ENCODE results near the gene PSMD6. TPM values are rescaled to one million over a fixed set of nuclear protein-coding genes. Genes with fewer than 3 reads are reported as not detected.

PSMD6 gene
- total and polyA plus RNA-seq, 4 donors = 47.5 to 52.9 (median 52.4) TPM

DNA sequence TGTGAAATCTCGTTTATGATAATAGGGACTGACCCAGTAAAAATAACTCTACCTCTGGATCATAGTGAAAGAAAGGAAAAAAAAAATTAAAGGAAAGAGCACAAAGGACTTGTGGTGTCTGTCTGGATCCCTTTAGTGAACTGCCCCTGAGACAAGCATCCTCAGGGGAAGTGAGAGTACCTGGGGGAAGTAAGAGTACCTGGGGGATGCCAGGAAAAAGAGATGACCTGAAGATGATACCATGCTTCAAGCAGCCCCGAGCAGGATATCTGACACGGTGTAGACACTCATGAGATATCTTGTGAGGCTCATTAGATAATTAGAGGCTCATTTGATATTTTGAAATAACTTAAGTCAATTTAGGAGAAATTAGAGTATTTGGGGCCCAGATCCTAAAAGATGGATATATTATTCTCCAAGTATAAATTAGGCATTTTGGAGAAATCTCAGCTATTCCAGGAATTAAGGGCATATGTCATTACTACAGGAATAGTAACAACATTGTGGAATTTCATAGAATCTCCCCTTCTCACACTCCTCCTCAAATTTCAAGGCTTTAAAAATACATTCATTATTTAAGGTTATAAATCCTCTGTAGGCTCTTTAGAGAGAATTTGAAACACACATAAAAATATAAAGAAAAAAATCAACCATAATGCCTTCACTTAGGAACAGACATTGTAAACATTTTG, 36.3 kb upstream of the PSMD6 start:
- H3K4me1 ChIP-seq (ENCODE audit: control insufficient read depth in 1 of 2, insufficient read depth in 2 of 2, low read length in 2 of 2) = peaks cover 0 to 3% of the 10 kb centered on the region in 2 donors
- intact Hi-C loops (cut with DNase I) = no loop called here
- 77 to 85% methylated on average over 3 of the region's 3 CpGs for WGBS, 2 donors
- no peaks in the 10 kb centered on the region for H3K27me3 ChIP-seq (ENCODE audit: control insufficient read depth in 1 of 2, insufficient read depth in 2 of 2, low read length in 1 of 2)
- H3K9me3 ChIP-seq (ENCODE audit: control insufficient read depth, low read length) = peaks cover 3% of the 10 kb centered on the region
- no peak overlapping the region for H3K27ac ChIP-seq (ENCODE audit: low read depth in 1 of 2, low read length in 2 of 2)
- DNase-seq (no peak), ATAC-seq (ENCODE audit: low FRiP score) (no peak)
- no peaks in the 10 kb centered on the region for H3K36me3 ChIP-seq (ENCODE audit: control insufficient read depth in 1 of 2, insufficient read depth in 2 of 2, low read length in 1 of 2)
- H3K4me3 ChIP-seq (ENCODE audit: low read length in 2 of 2) = no peak overlapping the region

- ATAC-seq (ENCODE audit: low FRiP score) = no peak
- 3 to 11% methylated on average over 4 of the region's 4 CpGs for WGBS, 2 donors
- no peak for DNase-seq
- Histone ChIP-seq H3K27ac (ENCODE audit: low read depth in 1 of 2, low read length in 2 of 2) (no peak overlapping the region), H3K9me3 (ENCODE audit: control insufficient read depth, low read length) (peaks cover 3% of the 10 kb centered on the region), H3K4me1 (ENCODE audit: control insufficient read depth in 1 of 2, insufficient read depth in 2 of 2, low read length in 2 of 2) (peaks cover 0 to 3% of the 10 kb centered on the region in 2 donors), H3K36me3 (ENCODE audit: control insufficient read depth in 1 of 2, insufficient read depth in 2 of 2, low read length in 1 of 2) (no peaks in the 10 kb centered on the region), H3K27me3 (ENCODE audit: control insufficient read depth in 1 of 2, insufficient read depth in 2 of 2, low read length in 1 of 2) (no peaks in the 10 kb centered on the region), H3K4me3 (ENCODE audit: low read length in 2 of 2) (no peak overlapping the region)
- intact Hi-C loops (cut with DNase I) = no loop called here
Observed at GRCh38 chr3:64058566-64058965, 35.3 kb upstream of the PSMD6 start.

- Histone ChIP-seq H3K9me3 (ENCODE audit: control insufficient read depth, low read length) (peaks cover 3% of the 10 kb centered on the region), H3K27me3 (ENCODE audit: control insufficient read depth in 1 of 2, insufficient read depth in 2 of 2, low read length in 1 of 2) (no peaks in the 10 kb centered on the region), H3K36me3 (ENCODE audit: control insufficient read depth in 1 of 2, insufficient read depth in 2 of 2, low read length in 1 of 2) (no peaks in the 10 kb centered on the region), H3K27ac (ENCODE audit: low read depth in 1 of 2, low read length in 2 of 2) (no peak overlapping the region), H3K4me3 (ENCODE audit: low read length in 2 of 2) (no peak overlapping the region), H3K4me1 (ENCODE audit: control insufficient read depth in 1 of 2, insufficient read depth in 2 of 2, low read length in 2 of 2) (peaks cover 0 to 3% of the 10 kb centered on the region in 2 donors)
- 98% methylated on average over 4 of the region's 4 CpGs for WGBS, 2 donors
- ATAC-seq (ENCODE audit: low FRiP score) (no peak), DNase-seq (no peak)
- intact Hi-C loops (cut with DNase I) = no loop called here
Observed at GRCh38 chr3:64057231-64057630, 33.9 kb upstream of the PSMD6 start.

- Histone ChIP-seq H3K27me3 (ENCODE audit: control insufficient read depth in 1 of 2, insufficient read depth in 2 of 2, low read length in 1 of 2) (no peaks in the 10 kb centered on the region), H3K4me3 (ENCODE audit: low read length in 2 of 2) (no peak overlapping the region), H3K36me3 (ENCODE audit: control insufficient read depth in 1 of 2, insufficient read depth in 2 of 2, low read length in 1 of 2) (no peaks in the 10 kb centered on the region), H3K27ac (ENCODE audit: low read depth in 1 of 2, low read length in 2 of 2) (no peak overlapping the region), H3K9me3 (ENCODE audit: control insufficient read depth, low read length) (peaks cover 3% of the 10 kb centered on the region), H3K4me1 (ENCODE audit: control insufficient read depth in 1 of 2, insufficient read depth in 2 of 2, low read length in 2 of 2) (peaks cover 0 to 3% of the 10 kb centered on the region in 2 donors)
- no peak for ATAC-seq (ENCODE audit: low FRiP score)
- no peak for DNase-seq
- intact Hi-C loops (cut with DNase I) = no loop called here
- 81 to 83% methylated on average over 3 of the region's 3 CpGs for WGBS, 2 donors
Observed at GRCh38 chr3:64056606-64057180, 33.4 kb upstream of the PSMD6 start.

- Histone ChIP-seq H3K4me3 (ENCODE audit: low read length in 2 of 2) (no peak overlapping the region), H3K27ac (ENCODE audit: low read depth in 1 of 2, low read length in 2 of 2) (no peak overlapping the region), H3K4me1 (ENCODE audit: control insufficient read depth in 1 of 2, insufficient read depth in 2 of 2, low read length in 2 of 2) (peaks cover 0 to 3% of the 10 kb centered on the region in 2 donors), H3K27me3 (ENCODE audit: control insufficient read depth in 1 of 2, insufficient read depth in 2 of 2, low read length in 1 of 2) (no peaks in the 10 kb centered on the region), H3K36me3 (ENCODE audit: control insufficient read depth in 1 of 2, insufficient read depth in 2 of 2, low read length in 1 of 2) (no peaks in the 10 kb centered on the region), H3K9me3 (ENCODE audit: control insufficient read depth, low read length) (peaks cover 3% of the 10 kb centered on the region)
- no peak for ATAC-seq (ENCODE audit: low FRiP score)
- intact Hi-C loops (cut with DNase I) = no loop called here
- DNase-seq = no peak
- 96 to 99% methylated on average over 2 of the region's 2 CpGs for WGBS, 2 donors
Observed at GRCh38 chr3:64055076-64055475, 31.8 kb upstream of the PSMD6 start.

- Histone ChIP-seq H3K4me3 (ENCODE audit: low read length in 2 of 2) (no peak overlapping the region), H3K27me3 (ENCODE audit: control insufficient read depth in 1 of 2, insufficient read depth in 2 of 2, low read length in 1 of 2) (no peaks in the 10 kb centered on the region), H3K9me3 (ENCODE audit: control insufficient read depth, low read length) (peaks cover 3% of the 10 kb centered on the region), H3K27ac (ENCODE audit: low read depth in 1 of 2, low read length in 2 of 2) (no peak overlapping the region), H3K4me1 (ENCODE audit: control insufficient read depth in 1 of 2, insufficient read depth in 2 of 2, low read length in 2 of 2) (peaks cover 0 to 3% of the 10 kb centered on the region in 2 donors), H3K36me3 (ENCODE audit: control insufficient read depth in 1 of 2, insufficient read depth in 2 of 2, low read length in 1 of 2) (no peaks in the 10 kb centered on the region)
- no peak for ATAC-seq (ENCODE audit: low FRiP score)
- intact Hi-C loops (cut with DNase I) = no loop called here
- DNase-seq = no peak
- WGBS, 2 donors = 89 to 90% methylated on average over 3 of the region's 3 CpGs
Observed at GRCh38 chr3:64054488-64054887, 31.2 kb upstream of the PSMD6 start.

DNA sequence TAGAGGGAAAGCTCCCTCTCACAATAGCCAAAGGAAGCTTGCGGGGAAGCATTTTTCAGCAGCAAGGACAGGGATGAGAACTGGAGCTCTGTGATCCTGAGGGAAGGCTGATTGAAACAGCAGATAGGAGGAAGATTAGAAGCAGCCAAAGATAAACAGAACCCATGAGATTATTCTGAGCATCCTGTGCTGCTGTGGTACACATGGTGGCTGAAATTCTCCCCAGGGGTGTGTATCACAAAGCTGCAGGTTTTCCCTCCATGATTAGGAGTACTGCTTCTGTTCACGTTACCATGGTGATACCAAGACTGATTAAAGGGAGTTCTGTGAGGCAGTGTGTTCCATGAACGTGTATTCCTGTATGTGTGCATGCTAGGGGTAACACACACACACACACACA, 30.3 kb upstream of the PSMD6 start:
- no peak overlapping the region for H3K4me3 ChIP-seq (ENCODE audit: low read length in 2 of 2)
- ATAC-seq (ENCODE audit: low FRiP score) (no peak), DNase-seq (no peak)
- no peak overlapping the region for H3K27ac ChIP-seq (ENCODE audit: low read depth in 1 of 2, low read length in 2 of 2)
- peaks cover 3% of the 10 kb centered on the region for H3K9me3 ChIP-seq (ENCODE audit: control insufficient read depth, low read length)
- H3K4me1 ChIP-seq (ENCODE audit: control insufficient read depth in 1 of 2, insufficient read depth in 2 of 2, low read length in 2 of 2) = peaks cover 0 to 2% of the 10 kb centered on the region in 2 donors
- 80 to 87% methylated on average over 3 of the region's 3 CpGs for WGBS, 2 donors
- no peaks in the 10 kb centered on the region for H3K36me3 ChIP-seq (ENCODE audit: control insufficient read depth in 1 of 2, insufficient read depth in 2 of 2, low read length in 1 of 2)
- intact Hi-C loops (cut with DNase I) = no loop called here
- H3K27me3 ChIP-seq (ENCODE audit: control insufficient read depth in 1 of 2, insufficient read depth in 2 of 2, low read length in 1 of 2) = no peaks in the 10 kb centered on the region

DNA sequence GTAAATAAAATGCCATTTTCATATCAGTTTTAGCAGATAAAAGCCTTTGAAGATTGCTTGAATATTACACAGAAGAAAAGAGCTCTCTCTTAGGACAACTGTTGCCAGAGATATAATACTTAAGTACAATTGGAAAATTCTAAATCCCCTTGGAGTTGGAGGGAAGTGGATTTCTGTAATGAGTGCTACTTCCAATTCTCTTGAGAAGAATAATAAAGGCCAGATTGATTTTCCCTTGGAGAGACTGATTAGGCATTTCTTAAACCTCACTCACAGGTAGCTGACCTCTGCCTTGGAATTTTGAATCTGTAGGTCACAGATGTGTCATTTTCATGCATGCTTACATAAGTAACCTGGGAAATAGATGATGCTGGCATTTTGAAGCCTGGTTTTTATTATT, 29.8 kb upstream of the PSMD6 start:
- no peaks in the 10 kb centered on the region for H3K36me3 ChIP-seq (ENCODE audit: control insufficient read depth in 1 of 2, insufficient read depth in 2 of 2, low read length in 1 of 2)
- intact Hi-C loops (cut with DNase I) = no loop called here
- no peak for DNase-seq
- H3K27me3 ChIP-seq (ENCODE audit: control insufficient read depth in 1 of 2, insufficient read depth in 2 of 2, low read length in 1 of 2) = no peaks in the 10 kb centered on the region
- no peak overlapping the region for H3K27ac ChIP-seq (ENCODE audit: low read depth in 1 of 2, low read length in 2 of 2)
- ATAC-seq (ENCODE audit: low FRiP score) = no peak
- no peak overlapping the region for H3K4me3 ChIP-seq (ENCODE audit: low read length in 2 of 2)
- peaks cover 3% of the 10 kb centered on the region for H3K9me3 ChIP-seq (ENCODE audit: control insufficient read depth, low read length)
- H3K4me1 ChIP-seq (ENCODE audit: control insufficient read depth in 1 of 2, insufficient read depth in 2 of 2, low read length in 2 of 2) = no peaks in the 10 kb centered on the region

- no peak overlapping the region for H3K4me3 ChIP-seq (ENCODE audit: low read length in 2 of 2)
- WGBS, 2 donors = 70 to 88% methylated on average over 4 of the region's 4 CpGs
- DNase-seq (no peak), ATAC-seq (ENCODE audit: low FRiP score) (no peak)
- no peaks in the 10 kb centered on the region for H3K9me3 ChIP-seq (ENCODE audit: control insufficient read depth, low read length)
- H3K4me1 ChIP-seq (ENCODE audit: control insufficient read depth in 1 of 2, insufficient read depth in 2 of 2, low read length in 2 of 2) = no peaks in the 10 kb centered on the region
- no peak overlapping the region for H3K27ac ChIP-seq (ENCODE audit: low read depth in 1 of 2, low read length in 2 of 2)
- intact Hi-C loops (cut with DNase I) = no loop called here
- H3K27me3 ChIP-seq (ENCODE audit: control insufficient read depth in 1 of 2, insufficient read depth in 2 of 2, low read length in 1 of 2) = no peaks in the 10 kb centered on the region
- H3K36me3 ChIP-seq (ENCODE audit: control insufficient read depth in 1 of 2, insufficient read depth in 2 of 2, low read length in 1 of 2) = no peaks in the 10 kb centered on the region
Observed at GRCh38 chr3:64049832-64050231, 26.5 kb upstream of the PSMD6 start.
